AG04449 (cell line): ENCODE results near the gene CPNE9.

Experiments used
- CTCF ChIA-PET: fragments of 350-600 bp; formaldehyde crosslinking; extraction: SDS; loops from one replicate; lab custom pipeline; 2021; ENCODE audit warnings: antibody characterized with exemption; lab: Yijun Ruan, JAX
- POLR2A ChIA-PET: fragments of 400-600, 350-600 bp; formaldehyde crosslinking; extraction: SDS; loops from one replicate; lab custom pipeline; 2020; ENCODE audit warnings: antibody characterized with exemption, inconsistent platforms; lab: Yijun Ruan, JAX
- DNase-seq: peaks from one replicate; pipeline ENCODE4 v3.0.0-alpha.2; 2010; ENCODE audit warnings: low read depth, low spot score
- H3K4me3 ChIP-seq: 2 replicates; pipeline ENCODE4 v1.5.1; 2011; ENCODE audit warnings: low read depth, mild to moderate bottlenecking, control low read depth, low read length
- TF ChIP-seq, protein P1 (sequence below): IDR thresholded peaks from one replicate; pipeline ENCODE4 v1.5.1; 2011; ENCODE audit warnings: mild to moderate bottlenecking, moderate library complexity, low read length, control low read depth, inconsistent platforms; ENCODE audit not compliant: insufficient read depth; ENCODE audit errors: missing control alignments

Gene CPNE9

DNA sequence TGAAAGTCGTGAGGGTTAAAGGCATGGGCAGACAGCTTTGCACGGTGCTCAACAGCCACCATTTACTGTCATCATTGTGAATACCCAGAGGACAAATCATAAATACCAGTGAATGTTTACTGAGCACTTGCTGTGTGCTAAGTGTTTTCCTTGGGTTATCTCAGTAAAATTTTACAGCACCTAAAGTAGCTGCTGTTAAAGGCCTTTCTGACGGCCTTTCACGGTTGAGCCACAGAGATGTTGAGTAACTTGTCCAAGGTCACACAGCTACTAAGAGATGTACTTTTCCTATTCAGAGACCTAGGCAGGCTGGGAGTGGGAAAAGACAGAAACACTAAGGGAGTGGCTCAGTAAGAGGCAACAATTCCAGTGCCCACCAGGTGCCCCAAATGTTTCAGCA lies 393 bp upstream of the CPNE9 start:
- CTCF ChIA-PET: interaction anchor here (0.9 kb wide), 1 partner anchor 12 kb away, joined by 3 read pairs; no protein-coding TSS in a partner anchor
- H3K4me3 ChIP-seq: no peak overlapping the region
- no peak for DNase-seq
- POLR2A ChIA-PET: no interaction called here
- TF ChIP-seq, protein P1, sequence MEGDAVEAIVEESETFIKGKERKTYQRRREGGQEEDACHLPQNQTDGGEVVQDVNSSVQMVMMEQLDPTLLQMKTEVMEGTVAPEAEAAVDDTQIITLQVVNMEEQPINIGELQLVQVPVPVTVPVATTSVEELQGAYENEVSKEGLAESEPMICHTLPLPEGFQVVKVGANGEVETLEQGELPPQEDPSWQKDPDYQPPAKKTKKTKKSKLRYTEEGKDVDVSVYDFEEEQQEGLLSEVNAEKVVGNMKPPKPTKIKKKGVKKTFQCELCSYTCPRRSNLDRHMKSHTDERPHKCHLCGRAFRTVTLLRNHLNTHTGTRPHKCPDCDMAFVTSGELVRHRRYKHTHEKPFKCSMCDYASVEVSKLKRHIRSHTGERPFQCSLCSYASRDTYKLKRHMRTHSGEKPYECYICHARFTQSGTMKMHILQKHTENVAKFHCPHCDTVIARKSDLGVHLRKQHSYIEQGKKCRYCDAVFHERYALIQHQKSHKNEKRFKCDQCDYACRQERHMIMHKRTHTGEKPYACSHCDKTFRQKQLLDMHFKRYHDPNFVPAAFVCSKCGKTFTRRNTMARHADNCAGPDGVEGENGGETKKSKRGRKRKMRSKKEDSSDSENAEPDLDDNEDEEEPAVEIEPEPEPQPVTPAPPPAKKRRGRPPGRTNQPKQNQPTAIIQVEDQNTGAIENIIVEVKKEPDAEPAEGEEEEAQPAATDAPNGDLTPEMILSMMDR: no peak

DNA sequence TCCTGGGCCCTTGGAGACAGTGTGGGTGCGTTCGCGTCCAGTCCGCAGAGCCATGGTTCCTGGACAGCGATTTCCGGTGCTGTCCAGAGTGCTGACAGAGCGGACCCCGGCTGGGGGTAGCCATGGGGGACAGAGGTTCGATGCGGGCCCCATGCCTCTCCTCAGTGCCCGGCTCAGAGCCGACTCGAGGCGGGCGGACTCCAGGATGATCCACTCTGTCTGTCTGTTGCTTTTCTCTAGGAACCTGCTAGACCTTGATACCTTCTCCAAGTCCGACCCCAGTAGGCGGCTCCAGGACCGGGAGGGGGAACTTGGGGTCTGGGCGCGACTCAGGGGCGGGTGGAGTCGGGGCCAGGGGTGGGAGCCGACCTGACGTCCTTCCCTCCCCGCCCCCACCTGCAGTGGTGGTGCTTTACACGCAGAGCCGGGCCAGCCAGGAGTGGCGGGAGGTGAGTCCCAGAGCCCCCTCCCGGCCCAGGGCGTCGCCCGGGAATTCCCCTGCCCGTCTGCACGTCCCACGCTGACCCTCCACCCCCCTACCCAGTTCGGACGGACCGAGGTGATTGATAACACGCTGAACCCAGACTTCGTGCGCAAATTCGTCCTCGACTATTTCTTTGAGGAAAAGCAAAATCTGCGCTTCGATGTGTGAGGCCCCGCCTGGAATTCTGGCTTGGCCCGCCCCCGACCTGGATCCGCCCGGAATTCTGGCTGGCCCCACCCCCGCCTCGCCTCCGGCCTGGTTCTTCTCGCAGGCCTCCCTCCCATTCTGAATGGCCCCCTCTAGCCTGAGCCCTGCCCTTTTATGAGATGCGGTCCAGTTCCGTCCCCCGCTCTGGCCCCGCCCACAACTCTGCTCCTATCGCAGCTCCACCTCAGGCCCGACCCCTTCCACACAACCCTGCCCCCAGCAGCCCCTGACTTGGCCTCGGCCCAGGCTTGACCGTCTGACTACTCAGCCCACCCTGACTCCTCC lies 1.0 kb downstream of the CPNE9 start:
- TF ChIP-seq, protein P1: no peak
- H3K4me3 ChIP-seq: peak overlapping the region; percentile 23; the same call in 1 of the 2 replicates
- no peak for DNase-seq
- ChIA-PET POLR2A (no interaction called here), CTCF (interaction anchor here (0.6 kb wide), 1 partner anchor 231 kb away, joined by 3 read pairs; no protein-coding TSS in a partner anchor)

DNA sequence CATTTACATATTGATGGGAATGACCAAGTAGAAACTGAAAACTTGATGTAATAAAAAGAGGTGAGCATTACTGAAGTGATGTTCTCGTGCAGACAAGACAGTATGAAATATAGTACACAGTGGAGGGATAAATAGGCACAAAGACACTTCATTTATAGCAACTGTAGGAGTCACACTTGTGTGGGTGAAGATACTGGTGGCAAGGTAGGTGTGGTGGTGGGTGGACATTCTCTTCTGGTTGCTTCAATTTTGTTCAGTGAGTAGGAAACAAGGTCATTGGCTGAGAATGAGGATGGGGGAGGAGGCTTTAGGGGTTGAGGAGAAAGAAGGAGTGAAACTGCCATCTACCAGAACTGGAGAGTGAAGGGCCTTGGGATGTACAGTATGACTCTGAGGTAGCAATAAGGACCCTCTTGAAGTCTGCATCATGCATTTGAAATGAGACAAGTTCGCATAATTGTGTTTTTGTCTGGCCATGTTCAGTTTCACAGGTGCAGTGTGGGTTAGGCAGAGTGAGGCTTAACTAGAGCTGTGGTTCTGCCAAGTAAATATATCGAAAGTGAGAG lies 6.6 kb downstream of the CPNE9 start:
- TF ChIP-seq, protein P1: no peak
- CTCF ChIA-PET: no interaction called here
- POLR2A ChIA-PET: no interaction called here
- H3K4me3 ChIP-seq: no peak overlapping the region
- DNase-seq: no peak

DNA sequence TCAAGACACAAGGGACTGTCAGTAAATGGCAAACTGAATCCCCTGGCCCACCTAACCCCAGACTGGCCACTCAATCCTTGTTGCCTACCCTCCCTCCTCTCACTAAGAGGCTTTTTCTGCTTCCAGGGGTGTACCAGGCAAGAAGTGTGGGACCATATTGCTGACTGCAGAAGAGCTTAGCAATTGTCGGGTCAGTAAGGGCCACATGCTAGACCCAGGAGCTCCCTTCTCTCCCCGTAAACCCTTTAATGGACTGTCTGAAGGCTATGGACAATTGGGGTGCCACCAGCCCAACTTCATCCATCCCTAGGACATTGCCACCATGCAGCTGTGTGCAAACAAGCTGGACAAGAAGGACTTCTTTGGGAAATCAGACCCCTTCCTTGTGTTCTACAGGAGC lies 8.8 kb downstream of the CPNE9 start:
- ChIA-PET CTCF (interaction anchor here (0.7 kb wide), 1 partner anchor 209 kb away, joined by 3 read pairs; no protein-coding TSS in a partner anchor), POLR2A (no interaction called here)
- DNase-seq: no peak
- H3K4me3 ChIP-seq: no peak overlapping the region
- TF ChIP-seq, protein P1: no peak

DNA sequence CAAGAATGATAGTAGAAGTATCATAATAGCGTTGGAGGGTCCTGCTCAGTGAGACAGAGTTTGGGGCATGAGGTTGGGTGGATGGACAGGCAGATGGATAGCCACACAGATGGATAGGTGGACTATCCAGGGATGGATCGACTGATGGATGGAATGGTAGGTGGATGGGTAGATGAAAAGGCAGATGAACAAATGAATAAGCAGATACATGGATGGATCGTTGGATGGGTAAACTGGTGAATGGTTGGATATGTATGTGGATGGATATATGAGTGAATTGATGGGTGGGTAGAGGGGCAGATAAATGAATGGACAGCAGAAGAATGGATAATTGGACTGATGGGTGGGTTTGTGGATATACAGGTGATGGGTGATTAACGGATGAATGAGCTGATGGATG lies 9.5 kb downstream of the CPNE9 start:
- TF ChIP-seq, protein P1: no peak
- ChIA-PET POLR2A (no interaction called here), CTCF (interaction anchor here (1.2 kb wide), 1 partner anchor 16 kb away, joined by 3 read pairs; no protein-coding TSS in a partner anchor)
- no peak for DNase-seq
- no peak overlapping the region for H3K4me3 ChIP-seq

DNA sequence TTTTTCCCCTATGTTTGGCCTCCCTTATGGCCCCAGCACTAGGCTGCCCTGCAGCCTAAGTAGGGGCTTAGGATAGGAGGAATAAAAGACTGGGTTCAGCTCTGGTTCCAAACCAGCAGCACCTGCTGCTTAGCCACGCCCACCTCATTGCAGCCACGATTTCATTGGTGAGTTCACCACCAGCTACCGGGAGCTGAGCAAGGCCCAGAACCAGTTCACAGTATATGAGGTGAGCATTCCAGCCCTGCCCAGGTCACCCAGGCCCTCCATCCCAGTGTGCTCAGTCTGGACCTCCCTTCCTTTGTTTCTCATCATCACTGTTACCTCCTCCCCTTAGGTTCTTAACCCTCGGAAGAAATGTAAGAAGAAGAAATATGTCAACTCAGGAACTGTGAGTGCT lies 11.5 kb downstream of the CPNE9 start:
- ChIA-PET CTCF (interaction anchor here (0.7 to 2.0 kb wide), 15 partner anchors 8 to 262 kb away, joined by 3 to 19 read pairs (median 5); partner anchors contain the start of genes BRPF1, CRELD1 and RPUSD3), POLR2A (no interaction called here)
- H3K4me3 ChIP-seq: no peak overlapping the region
- no peak for DNase-seq
- TF ChIP-seq, protein P1: no peak
